ENCODE data around the gene TNFRSF14. TPM values are rescaled to one million over a fixed set of nuclear protein-coding genes. Genes with fewer than 3 reads are reported as not detected.

The TNFRSF14 gene
- total and polyA plus RNA-seq, 9 of the 15 experiments (the other 6 are each of a cell fraction or from before 2014, with no cell fraction given) = 0.11 to 2.3 (median 0.68) TPM; not detected in 2

DNA sequence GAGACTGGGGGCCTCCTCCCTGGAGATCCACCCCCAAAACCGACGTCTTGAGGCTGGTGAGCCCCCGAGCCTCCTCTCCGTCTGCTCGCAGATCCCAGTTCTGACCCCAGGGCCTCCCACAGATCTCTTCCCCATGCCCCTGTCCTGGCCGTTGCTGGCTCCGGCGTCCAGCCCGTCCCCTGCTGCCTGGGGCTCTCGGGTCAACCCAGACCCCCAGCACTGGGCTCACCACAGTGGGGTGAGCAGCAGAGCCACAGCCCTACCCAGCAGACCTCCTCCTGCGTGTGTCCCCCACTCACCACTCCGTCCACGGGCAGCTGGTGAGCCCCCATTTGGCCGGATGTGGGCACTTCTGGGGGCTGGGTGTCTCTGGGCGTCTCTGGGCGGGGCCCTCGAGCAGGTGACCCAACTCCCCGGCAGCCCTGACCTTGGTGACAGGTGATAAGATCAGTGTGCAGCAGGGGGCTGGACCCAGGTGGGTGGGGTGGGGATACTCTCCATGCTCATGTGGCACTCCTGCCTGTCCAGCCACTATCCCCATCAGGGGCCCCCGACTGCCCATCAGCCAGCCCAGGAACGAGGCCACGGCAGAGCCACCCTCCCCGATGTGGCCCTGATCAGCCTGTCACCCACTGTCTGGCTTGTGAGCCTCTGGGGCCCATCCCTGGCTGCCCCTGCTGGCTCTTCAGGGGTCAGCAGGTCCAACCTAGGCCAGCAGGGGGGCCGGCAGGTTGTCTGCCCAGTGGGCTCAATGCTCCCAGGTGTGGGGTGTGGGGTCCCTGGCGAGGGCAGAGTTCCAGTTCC, 709 bp downstream of the TNFRSF14 start (continued):
- TF ChIP-seq, protein P1, sequence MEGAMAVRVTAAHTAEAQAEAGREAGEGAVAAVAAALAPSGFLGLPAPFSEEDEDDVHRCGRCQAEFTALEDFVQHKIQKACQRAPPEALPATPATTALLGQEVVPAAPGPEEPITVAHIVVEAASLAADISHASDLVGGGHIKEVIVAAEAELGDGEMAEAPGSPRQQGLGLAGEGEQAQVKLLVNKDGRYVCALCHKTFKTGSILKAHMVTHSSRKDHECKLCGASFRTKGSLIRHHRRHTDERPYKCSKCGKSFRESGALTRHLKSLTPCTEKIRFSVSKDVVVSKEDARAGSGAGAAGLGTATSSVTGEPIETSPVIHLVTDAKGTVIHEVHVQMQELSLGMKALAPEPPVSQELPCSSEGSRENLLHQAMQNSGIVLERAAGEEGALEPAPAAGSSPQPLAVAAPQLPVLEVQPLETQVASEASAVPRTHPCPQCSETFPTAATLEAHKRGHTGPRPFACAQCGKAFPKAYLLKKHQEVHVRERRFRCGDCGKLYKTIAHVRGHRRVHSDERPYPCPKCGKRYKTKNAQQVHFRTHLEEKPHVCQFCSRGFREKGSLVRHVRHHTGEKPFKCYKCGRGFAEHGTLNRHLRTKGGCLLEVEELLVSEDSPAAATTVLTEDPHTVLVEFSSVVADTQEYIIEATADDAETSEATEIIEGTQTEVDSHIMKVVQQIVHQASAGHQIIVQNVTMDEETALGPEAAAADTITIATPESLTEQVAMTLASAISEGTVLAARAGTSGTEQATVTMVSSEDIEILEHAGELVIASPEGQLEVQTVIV (CRISPR knock-in tag; IDR thresholded peaks at IDR 0.05; ENCODE audit: borderline replicate concordance) = 0 out of 2 replicates have a peak, but pooled peaks have one; percentile 30
- peak; percentile 14 for TF ChIP-seq RBBP5 (IDR thresholded peaks at IDR 0.05; ENCODE audit: borderline replicate concordance, insufficient read depth, low read length, poor library complexity, severe bottlenecking)
- peak; percentile 61 for TF ChIP-seq GABPA (tag; conservative IDR thresholded peaks at IDR 0.05; ENCODE audit: low read depth)
- TF ChIP-seq HCFC1 (IDR thresholded peaks at IDR 0.05; ENCODE audit: low read depth, low read length) = no peak
- TF ChIP-seq, protein P2, sequence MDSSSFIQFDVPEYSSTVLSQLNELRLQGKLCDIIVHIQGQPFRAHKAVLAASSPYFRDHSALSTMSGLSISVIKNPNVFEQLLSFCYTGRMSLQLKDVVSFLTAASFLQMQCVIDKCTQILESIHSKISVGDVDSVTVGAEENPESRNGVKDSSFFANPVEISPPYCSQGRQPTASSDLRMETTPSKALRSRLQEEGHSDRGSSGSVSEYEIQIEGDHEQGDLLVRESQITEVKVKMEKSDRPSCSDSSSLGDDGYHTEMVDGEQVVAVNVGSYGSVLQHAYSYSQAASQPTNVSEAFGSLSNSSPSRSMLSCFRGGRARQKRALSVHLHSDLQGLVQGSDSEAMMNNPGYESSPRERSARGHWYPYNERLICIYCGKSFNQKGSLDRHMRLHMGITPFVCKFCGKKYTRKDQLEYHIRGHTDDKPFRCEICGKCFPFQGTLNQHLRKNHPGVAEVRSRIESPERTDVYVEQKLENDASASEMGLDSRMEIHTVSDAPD (CRISPR knock-in tag; IDR thresholded peaks at IDR 0.05) = no peak
- TF ChIP-seq, protein P3, sequence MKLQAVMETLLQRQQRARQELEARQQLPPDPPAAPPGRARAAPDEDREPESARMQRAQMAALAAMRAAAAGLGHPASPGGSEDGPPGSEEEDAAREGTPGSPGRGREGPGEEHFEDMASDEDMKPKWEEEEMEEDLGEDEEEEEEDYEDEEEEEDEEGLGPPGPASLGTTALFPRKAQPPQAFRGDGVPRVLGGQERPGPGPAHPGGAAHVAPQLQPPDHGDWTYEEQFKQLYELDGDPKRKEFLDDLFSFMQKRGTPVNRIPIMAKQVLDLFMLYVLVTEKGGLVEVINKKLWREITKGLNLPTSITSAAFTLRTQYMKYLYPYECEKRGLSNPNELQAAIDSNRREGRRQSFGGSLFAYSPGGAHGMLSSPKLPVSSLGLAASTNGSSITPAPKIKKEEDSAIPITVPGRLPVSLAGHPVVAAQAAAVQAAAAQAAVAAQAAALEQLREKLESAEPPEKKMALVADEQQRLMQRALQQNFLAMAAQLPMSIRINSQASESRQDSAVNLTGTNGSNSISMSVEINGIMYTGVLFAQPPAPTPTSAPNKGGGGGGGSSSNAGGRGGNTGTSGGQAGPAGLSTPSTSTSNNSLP (IDR thresholded peaks at IDR 0.05; ENCODE audit: borderline replicate concordance, low read depth, low read length) = no peak
- 0 out of 2 replicates have a peak, but pooled peaks have one; percentile 24 for TF ChIP-seq CBX1 (IDR thresholded peaks at IDR 0.05; ENCODE audit: low read depth)
- TF ChIP-seq, protein P4, sequence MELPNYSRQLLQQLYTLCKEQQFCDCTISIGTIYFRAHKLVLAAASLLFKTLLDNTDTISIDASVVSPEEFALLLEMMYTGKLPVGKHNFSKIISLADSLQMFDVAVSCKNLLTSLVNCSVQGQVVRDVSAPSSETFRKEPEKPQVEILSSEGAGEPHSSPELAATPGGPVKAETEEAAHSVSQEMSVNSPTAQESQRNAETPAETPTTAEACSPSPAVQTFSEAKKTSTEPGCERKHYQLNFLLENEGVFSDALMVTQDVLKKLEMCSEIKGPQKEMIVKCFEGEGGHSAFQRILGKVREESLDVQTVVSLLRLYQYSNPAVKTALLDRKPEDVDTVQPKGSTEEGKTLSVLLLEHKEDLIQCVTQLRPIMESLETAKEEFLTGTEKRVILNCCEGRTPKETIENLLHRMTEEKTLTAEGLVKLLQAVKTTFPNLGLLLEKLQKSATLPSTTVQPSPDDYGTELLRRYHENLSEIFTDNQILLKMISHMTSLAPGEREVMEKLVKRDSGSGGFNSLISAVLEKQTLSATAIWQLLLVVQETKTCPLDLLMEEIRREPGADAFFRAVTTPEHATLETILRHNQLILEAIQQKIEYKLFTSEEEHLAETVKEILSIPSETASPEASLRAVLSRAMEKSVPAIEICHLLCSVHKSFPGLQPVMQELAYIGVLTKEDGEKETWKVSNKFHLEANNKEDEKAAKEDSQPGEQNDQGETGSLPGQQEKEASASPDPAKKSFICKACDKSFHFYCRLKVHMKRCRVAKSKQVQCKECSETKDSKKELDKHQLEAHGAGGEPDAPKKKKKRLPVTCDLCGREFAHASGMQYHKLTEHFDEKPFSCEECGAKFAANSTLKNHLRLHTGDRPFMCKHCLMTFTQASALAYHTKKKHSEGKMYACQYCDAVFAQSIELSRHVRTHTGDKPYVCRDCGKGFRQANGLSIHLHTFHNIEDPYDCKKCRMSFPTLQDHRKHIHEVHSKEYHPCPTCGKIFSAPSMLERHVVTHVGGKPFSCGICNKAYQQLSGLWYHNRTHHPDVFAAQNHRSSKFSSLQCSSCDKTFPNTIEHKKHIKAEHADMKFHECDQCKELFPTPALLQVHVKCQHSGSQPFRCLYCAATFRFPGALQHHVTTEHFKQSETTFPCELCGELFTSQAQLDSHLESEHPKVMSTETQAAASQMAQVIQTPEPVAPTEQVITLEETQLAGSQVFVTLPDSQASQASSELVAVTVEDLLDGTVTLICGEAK (IDR thresholded peaks at IDR 0.05) = no peak; the same call in 1 of the 2 replicates
- TF ChIP-seq, protein P4 (CRISPR knock-in tag; IDR thresholded peaks at IDR 0.05) = no peak
- no peak for TF ChIP-seq SMAD1 (IDR thresholded peaks at IDR 0.05; ENCODE audit: low read depth, low read length, partially characterized antibody)
- TF ChIP-seq NFIX (CRISPR knock-in tag; IDR thresholded peaks at IDR 0.05; ENCODE audit: low read depth) = no peak
